ENCODE data around the gene TOLLIP.
"Not testable (repeated sequence)": the region's sequence is repeated elsewhere in the genome, so short reads cannot be mapped to it uniquely, and the experiment has no call there.

The TOLLIP gene

DNA sequence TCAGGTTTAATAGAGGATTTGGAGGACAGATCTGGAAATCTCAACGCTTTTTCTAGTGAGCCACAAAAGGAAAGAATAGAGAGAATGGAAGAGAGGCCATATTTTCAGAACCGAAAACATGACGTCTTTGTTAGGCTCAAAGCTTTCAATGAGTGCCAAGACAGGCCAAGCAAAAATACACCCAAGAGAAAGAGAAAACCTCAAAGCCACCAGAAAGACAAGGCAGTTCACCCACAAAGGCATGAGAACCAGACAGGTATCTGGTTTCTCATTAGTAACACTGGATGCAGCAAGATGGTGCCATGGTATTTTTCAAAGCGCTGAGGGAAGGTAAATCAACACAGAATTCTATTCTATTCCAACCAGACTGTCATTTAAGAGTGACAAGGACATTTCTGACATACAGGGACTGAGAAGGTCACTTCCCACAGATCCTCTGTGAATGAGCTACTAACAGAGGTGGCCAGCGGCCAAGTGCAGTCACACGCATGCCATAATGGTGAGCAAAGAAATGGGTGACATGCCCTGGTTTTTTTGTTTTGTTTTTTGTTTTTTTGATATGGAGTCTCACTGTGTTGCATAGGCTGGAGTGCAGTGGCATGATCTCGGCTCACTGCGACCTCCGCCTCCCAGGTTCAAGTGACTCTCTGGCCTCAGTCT, 41.9 kb downstream of the TOLLIP start:
- no peak for TF ChIP-seq CTCF (IDR thresholded peaks at IDR 0.05; ENCODE audit: borderline replicate concordance, insufficient read depth, low read depth, low read length)
- no peak overlapping the region for H3K4me3 ChIP-seq (ENCODE audit: low read depth, low read length)

DNA sequence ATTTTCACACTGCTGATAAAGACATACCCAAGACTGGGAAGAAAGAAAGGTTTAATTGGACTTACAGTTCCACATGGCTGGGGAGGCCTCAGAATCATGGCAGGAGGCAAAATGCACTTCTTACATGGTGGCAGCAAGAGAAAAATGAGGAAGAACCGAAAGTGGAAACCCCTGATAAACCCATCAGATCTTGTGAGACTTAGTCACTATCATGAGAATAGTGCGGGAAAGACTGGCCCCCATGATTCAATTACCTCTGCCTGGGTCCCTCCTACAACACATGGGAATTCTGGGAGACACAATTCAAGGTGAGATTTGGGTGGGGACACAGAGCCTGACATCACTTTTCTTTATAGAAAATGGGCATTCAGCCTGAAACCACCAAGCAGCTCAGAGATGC, 42.5 kb downstream of the TOLLIP start:
- not testable (repeated sequence) for H3K4me3 ChIP-seq (ENCODE audit: low read depth, low read length)

DNA sequence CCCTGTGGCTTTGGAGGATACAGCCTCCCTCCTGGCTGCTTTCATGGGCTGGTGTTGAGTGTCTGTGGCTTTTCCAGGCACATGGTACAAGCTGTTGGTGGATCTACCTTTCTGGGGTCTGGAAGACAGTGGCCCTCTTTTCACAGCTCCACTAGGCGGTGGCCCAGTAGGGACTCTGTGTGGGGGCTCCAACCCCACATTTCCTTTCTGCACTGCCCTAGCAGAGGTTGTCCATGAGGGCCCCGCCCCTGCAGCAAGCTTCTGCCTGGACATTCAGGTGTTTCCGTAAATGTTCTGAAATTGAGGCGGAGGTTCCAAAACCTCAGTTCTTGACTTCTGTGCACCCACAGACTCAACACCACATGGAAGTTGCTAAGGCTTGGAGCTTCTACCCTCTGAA, 44.0 kb downstream of the TOLLIP start:
- not testable (repeated sequence) for H3K4me3 ChIP-seq (ENCODE audit: low read depth, low read length)

GRCh38 chr11:1264444-1264843, 45.0 kb downstream of the TOLLIP start:
- not testable (repeated sequence) for H3K4me3 ChIP-seq (ENCODE audit: low read depth, low read length)

GRCh38 chr11:1263010-1263409, 46.4 kb downstream of the TOLLIP start:
- no peak overlapping the region for H3K4me3 ChIP-seq (ENCODE audit: low read depth, low read length)

DNA sequence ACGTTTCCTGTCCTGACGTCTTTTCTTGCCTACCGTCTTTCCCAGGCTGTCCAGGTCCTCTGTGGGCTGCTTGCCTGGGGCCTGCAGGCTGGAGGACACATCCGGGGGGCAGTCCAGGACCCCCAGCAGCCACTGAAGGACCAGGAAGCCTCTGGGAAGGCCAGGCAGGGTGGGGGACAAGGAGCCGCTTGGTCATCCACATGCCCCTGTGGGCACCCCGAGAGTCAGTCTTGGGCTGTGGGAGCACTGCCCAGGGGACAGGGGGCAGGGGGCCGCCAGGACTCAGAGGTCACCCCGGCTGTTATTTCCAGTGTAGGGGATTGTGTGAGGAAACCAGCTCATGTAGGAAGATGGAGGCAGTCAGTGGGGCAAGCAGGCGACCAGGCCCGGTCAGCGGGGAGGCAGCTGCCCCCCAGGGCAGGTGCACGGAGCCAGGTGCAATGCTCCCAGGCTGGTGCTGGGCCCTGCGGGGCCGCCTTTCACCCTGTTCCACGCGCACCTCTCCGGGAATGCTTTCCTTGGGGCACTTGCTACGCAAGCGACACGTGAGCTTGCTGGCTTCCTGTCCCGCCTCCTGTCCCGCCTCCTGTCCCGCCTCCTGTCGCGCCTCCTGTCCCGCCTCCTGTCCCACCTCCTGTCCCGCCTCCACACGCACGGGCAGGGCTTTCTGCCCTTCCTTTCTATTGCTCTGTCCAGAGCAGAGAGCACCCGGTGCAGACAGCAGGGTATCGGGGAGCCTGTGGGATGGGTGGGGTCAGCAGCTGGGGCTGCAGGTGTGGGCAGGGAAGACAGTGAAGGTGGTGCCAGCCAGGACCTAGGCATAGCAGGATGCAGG, 47.0 kb downstream of the TOLLIP start:
- TF ChIP-seq CTCF (IDR thresholded peaks at IDR 0.05; ENCODE audit: borderline replicate concordance, insufficient read depth, low read depth, low read length): no peak
- H3K4me3 ChIP-seq (ENCODE audit: low read depth, low read length): peak overlapping the region; percentile 63

More at GRCh38 chr11:1263010-1263409, 46.4 kb downstream of the TOLLIP start:
- TF ChIP-seq CTCF (IDR thresholded peaks at IDR 0.05; ENCODE audit: borderline replicate concordance, insufficient read depth, low read depth, low read length): no peak

DNA sequence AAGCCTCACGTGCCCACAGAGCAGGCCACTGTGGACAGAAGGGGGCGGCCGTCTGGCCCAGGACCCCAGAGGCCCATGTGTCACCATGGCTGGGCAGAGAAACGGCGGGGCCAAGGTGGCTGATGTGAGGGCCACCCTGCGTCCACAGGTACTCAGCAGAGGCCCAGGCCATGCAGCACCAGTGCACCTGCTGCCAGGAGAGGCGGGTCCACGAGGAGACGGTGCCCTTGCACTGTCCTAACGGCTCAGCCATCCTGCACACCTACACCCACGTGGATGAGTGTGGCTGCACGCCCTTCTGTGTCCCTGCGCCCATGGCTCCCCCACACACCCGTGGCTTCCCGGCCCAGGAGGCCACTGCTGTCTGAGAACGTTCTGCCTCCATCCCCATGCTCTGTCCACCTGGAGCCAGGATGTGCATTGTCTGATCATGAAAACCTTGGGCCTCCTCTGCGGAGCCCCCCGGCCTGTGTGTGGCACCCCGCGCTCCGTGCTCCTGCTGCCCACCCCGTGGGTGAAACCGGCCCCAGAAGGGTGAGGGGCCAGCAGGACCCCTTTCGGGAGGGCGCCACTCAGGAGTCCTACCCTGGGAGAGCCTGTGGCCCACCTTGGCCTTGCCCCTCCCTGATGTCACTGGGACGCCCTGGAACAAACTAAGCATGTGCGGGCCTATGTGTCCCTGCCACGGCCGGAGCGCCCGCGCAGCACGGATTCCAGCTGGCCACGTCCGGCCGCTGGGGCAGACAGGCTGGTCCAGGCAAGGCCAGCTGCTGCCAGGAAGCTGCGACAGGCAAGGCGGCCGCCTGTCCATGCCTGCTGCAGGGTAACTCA, 48.0 kb downstream of the TOLLIP start:
- no peak for TF ChIP-seq CTCF (IDR thresholded peaks at IDR 0.05; ENCODE audit: borderline replicate concordance, insufficient read depth, low read depth, low read length)
- no peak overlapping the region for H3K4me3 ChIP-seq (ENCODE audit: low read depth, low read length)

DNA sequence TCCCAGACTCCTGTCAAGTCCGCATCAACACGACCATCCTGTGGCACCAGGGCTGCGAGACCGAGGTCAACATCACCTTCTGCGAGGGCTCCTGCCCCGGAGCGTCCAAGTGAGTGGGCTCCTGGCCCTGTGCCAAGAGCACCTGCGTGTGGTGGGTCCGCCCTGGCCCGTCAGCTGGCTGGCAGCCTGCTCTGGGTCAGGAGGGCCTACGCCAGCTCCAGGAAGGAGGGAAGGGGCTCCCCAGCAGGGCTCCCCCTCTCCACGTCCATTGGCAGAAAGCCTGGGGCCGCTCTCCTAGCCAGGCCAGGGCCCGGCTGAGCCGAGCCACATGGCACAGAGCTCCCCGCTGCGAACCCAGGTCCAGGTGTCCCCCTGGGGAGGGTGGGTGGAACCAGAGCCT, 48.8 kb downstream of the TOLLIP start:
- no peak overlapping the region for H3K4me3 ChIP-seq (ENCODE audit: low read depth, low read length)
- TF ChIP-seq CTCF (IDR thresholded peaks at IDR 0.05; ENCODE audit: borderline replicate concordance, insufficient read depth, low read depth, low read length): no peak
